HG02884 (cell line): ENCODE results near the gene KRTAP9-7.

Source experiments
- ATAC-seq: cut with Tn5 transposase; IDR thresholded peaks from one replicate; pipeline ENCODE4 v1.9.1; 2021; ENCODE audit warnings: mild to moderate bottlenecking, moderate library complexity; ENCODE audit not compliant: unreplicated experiment

KRTAP9-7 gene

GRCh38 chr17:41318231-41318630, 42.7 kb downstream of the KRTAP9-7 start:
- ATAC-seq, result no peak

GRCh38 chr17:41322094-41322902, 46.8 kb downstream of the KRTAP9-7 start:
- ATAC-seq, result no peak

GRCh38 chr17:41322903-41323895, 47.7 kb downstream of the KRTAP9-7 start:
- no peak for ATAC-seq

GRCh38 chr17:41324180-41325075, 48.9 kb downstream of the KRTAP9-7 start:
- no peak for ATAC-seq

GRCh38 chr17:41325126-41325525, 49.6 kb downstream of the KRTAP9-7 start:
- ATAC-seq, result no peak

GRCh38 chr17:41325611-41326010, 50.1 kb downstream of the KRTAP9-7 start:
- no peak for ATAC-seq
